GM23248 (cell line): ENCODE data around the gene HOXA10.

Source experiments
- EZH2 ChIP-seq: fragments of 200-600 bp; sonication (generic); IDR thresholded peaks from 2 replicates; pipeline ENCODE4 v1.6.1; 2018; ENCODE audit warnings: antibody characterized with exemption, mild to moderate bottlenecking; ENCODE audit not compliant: insufficient read depth, poor library complexity, severe bottlenecking
- EZH2phosphoT487 ChIP-seq: fragments of 200-600 bp; sonication (generic); IDR thresholded peaks from 2 replicates; pipeline ENCODE4 v1.6.1; 2018; ENCODE audit warnings: antibody characterized with exemption, moderate library complexity, mild to moderate bottlenecking, low read depth; ENCODE audit not compliant: insufficient read depth

- no peak for TF ChIP-seq EZH2
- no peak for TF ChIP-seq EZH2phosphoT487
Observed at GRCh38 chr7:27150568-27151340, 23.4 kb downstream of the HOXA10 start.
